PC-9 (cell line): ENCODE results near the gene MOK. TPM values are rescaled to one million over a fixed set of nuclear protein-coding genes. Genes with fewer than 3 reads are reported as not detected.

ENCODE experiments used
- BruUV-seq: library from RNA; stranded (reverse); fragments of 400-500 nt; replicated peaks from 2 replicates; lab custom pipeline; 2021; lab: Mats Ljungman, UMichigan
- CTCF ChIA-PET: fragments of 300-600 bp; sonication (Branson Sonifier 250); formaldehyde crosslinking; loops from one replicate; lab custom pipeline; 2022; ENCODE audit warnings: antibody characterized with exemption; lab: Charles Lee
- POLR2A ChIA-PET: fragments of 300-600 bp; sonication (Branson Sonifier 250); formaldehyde crosslinking; loops from one replicate; lab custom pipeline; 2022; ENCODE audit warnings: antibody characterized with exemption; ENCODE audit not compliant: unreplicated experiment; lab: Charles Lee
- DNase-seq, 2 experiments: peaks; one replicate each; pipeline versions ENCODE4 v3.0.0 to v3.0.0-alpha.2; 2015 to 2022; ENCODE audit warnings: mixed read lengths in 1 of 2
- H2AFZ ChIP-seq: fragments of 200-600 bp; sonication (generic); 2 replicates; pipeline ENCODE4 v1.8.1; 2017; ENCODE audit warnings: antibody characterized with exemption
- H3F3A ChIP-seq: fragments of 200-600 bp; sonication (generic); 2 replicates; pipeline ENCODE4 v1.8.1; 2017; ENCODE audit warnings: antibody characterized with exemption, mild to moderate bottlenecking, low read depth; ENCODE audit not compliant: insufficient read depth
- H3K27ac ChIP-seq: fragments of 200-600 bp; sonication (generic); 2 replicates; pipeline ENCODE4 v1.6.1; 2016; ENCODE audit warnings: mixed run types
- H3K27me3 ChIP-seq: fragments of 200-600 bp; sonication (generic); 2 replicates; pipeline ENCODE4 v1.6.1; 2016; ENCODE audit warnings: low read depth, mixed run types; ENCODE audit not compliant: insufficient read depth
- H3K36me3 ChIP-seq: fragments of 200-600 bp; sonication (generic); 2 replicates; pipeline ENCODE4 v1.6.1; 2016; ENCODE audit warnings: low read depth, mixed run types
- H3K4me1 ChIP-seq: fragments of 200-600 bp; sonication (generic); replicated peaks from 2 replicates; pipeline ENCODE4 v1.6.1; 2016; ENCODE audit warnings: mixed run types; ENCODE audit not compliant: insufficient read depth
- H3K4me2 ChIP-seq: fragments of 200-600 bp; sonication (generic); 2 replicates; pipeline ENCODE4 v1.6.1; 2017; ENCODE audit warnings: mixed run types
- H3K4me3 ChIP-seq: fragments of 200-600 bp; sonication (generic); 2 replicates; pipeline ENCODE4 v1.6.1; 2016; ENCODE audit warnings: mixed run types
- H3K79me2 ChIP-seq: fragments of 200-600 bp; sonication (generic); 2 replicates; pipeline ENCODE4 v1.6.1; 2017; ENCODE audit warnings: low read depth, mixed run types
- H3K9me2 ChIP-seq: fragments of 200-600 bp; sonication (generic); 2 replicates; pipeline ENCODE4 v1.8.1; 2017; ENCODE audit warnings: mild to moderate bottlenecking; ENCODE audit not compliant: insufficient read depth
- H3K9me3 ChIP-seq: fragments of 200-600 bp; sonication (generic); 2 replicates; pipeline ENCODE4 v1.8.1; 2016; ENCODE audit warnings: low read depth; ENCODE audit not compliant: insufficient read depth
- H4K20me1 ChIP-seq: fragments of 200-600 bp; sonication (generic); 2 replicates; pipeline ENCODE4 v1.8.1; 2017; ENCODE audit not compliant: insufficient read depth
- CTCF ChIP-seq: fragments of 200-600 bp; sonication (generic); conservative IDR thresholded peaks from 2 replicates; pipeline ENCODE4 v1.6.1; 2017; ENCODE audit warnings: mixed run types, antibody characterized with exemption, mild to moderate bottlenecking, moderate library complexity
- EZH2 ChIP-seq: fragments of 200-600 bp; sonication (generic); IDR thresholded peaks from 2 replicates; pipeline ENCODE4 v1.8.0; 2017; ENCODE audit warnings: antibody characterized with exemption, low read depth
- intact Hi-C: fragments of 100-400 bp; cut with micrococcal nuclease; formaldehyde crosslinking; loops from one replicate; pipeline ENCODE4 v1.10.0; 2022; ENCODE audit not compliant: unreplicated experiment
- total RNA-seq: library from RNA; stranded (reverse); gene quantifications from 2 replicates; pipeline ENCODE4 v1.2.3, GENCODE V29; 2021

Gene MOK
- total RNA-seq, 1 experiment from 2014 or later = 74.3 TPM

DNA sequence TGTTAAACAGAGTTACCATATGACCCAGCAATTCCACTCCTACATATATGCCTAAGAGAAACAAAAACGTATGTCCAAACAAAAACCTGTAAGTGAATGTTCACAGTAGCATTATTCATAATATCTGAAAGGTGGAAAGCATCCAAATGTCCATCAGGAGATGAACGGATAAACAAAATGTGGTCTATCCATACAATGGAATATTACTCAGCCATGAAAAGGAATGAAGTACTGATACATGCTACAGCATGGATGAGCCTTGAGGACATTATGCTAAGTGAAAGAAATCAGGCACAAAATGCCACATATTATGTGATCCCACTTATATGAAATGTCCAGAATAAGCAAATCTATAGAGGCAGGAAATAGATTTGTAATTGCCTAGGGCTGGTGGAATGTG lies 16.8 kb downstream of the MOK start:
- POLR2A ChIA-PET = no interaction called here
- Histone ChIP-seq H3K27ac (no peak overlapping the region), H3K4me1 (peaks cover 20% of the 10 kb centered on the region), H3K4me2 (no peak overlapping the region), H2AFZ (no peak overlapping the region), H3K4me3 (no peak overlapping the region), H4K20me1 (no peaks in the 10 kb centered on the region), H3K27me3 (no peaks in the 10 kb centered on the region), H3K9me3 (no peaks in the 10 kb centered on the region), H3K9me2 (no peaks in the 10 kb centered on the region), H3F3A (0 out of 2 replicates have a peak, but pooled peaks cover 7% of the 10 kb centered on the region), H3K36me3 (0 out of 2 replicates have a peak, but pooled peaks cover 12% of the 10 kb centered on the region), H3K79me2 (peaks cover 40% of the 10 kb centered on the region)
- DNase-seq = no peak
- intact Hi-C loops = no loop called here
- CTCF ChIA-PET = no interaction called here
- TF ChIP-seq CTCF (no peak), EZH2 (no peak)
- BruUV-seq = no TSS peak

DNA sequence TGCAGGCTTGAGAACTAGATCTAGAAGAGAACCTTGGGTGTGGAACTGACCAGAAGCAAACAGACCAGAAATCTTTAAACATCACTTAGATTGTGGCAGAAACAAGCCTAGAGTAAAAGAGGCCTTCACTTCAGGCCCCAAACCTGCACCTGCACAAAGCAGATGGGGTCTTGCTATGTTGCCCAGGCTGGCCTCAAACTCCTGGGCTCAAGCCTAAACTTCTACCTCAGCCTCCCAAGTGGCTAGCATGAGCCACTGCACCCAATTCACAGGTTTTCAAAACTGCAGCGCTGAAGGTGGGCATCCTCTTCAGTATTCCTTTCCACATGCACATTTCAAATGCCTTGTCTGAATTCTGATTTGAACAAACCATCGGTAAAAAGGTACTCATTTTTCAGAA lies 19.9 kb downstream of the MOK start:
- no TSS peak for BruUV-seq
- intact Hi-C loops = no loop called here
- no peak overlapping the region for H2AFZ ChIP-seq
- CTCF ChIA-PET = no interaction called here
- TF ChIP-seq EZH2 (no peak), CTCF (no peak)
- H3F3A ChIP-seq = peaks cover 36% of the 10 kb centered on the region
- no peak for DNase-seq
- POLR2A ChIA-PET = no interaction called here
- H4K20me1 ChIP-seq = no peaks in the 10 kb centered on the region
- H3K4me2 ChIP-seq = no peak overlapping the region
- H3K27me3 ChIP-seq = no peaks in the 10 kb centered on the region
- H3K9me2 ChIP-seq = no peaks in the 10 kb centered on the region
- no peak overlapping the region for H3K27ac ChIP-seq
- H3K36me3 ChIP-seq = 0 out of 2 replicates have a peak, but pooled peaks cover 17% of the 10 kb centered on the region
- H3K9me3 ChIP-seq = no peaks in the 10 kb centered on the region
- H3K79me2 ChIP-seq = peaks cover 26% of the 10 kb centered on the region
- H3K4me3 ChIP-seq = no peak overlapping the region
- H3K4me1 ChIP-seq = peaks cover 45% of the 10 kb centered on the region

DNA sequence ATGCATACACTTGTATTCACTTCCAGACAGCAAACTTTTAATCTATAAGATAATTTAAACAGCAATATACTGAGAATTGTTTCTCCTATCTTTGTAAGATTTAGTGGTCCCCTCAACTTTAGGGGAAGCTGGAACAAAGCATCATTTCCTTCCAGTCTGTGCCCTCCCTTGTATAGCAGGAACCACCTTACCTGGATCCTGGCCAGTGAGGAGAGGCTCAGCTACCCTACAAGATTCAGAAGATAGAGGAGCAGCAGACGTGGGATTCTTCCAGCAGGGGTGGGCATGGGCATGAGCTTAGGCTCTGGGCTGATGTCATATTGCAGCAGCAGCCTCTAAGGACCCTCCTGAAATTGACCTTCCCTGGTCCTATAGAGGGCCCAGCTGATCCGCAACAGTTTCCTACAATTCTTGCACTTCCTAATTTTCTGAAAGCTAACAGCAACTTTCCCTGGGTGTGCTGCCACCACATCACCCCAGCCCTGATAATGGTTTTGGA lies 21.3 kb downstream of the MOK start:
- no peak overlapping the region for H3K4me2 ChIP-seq
- peaks cover 60% of the 10 kb centered on the region for H3K4me1 ChIP-seq
- H3K79me2 ChIP-seq = peaks cover 26% of the 10 kb centered on the region
- H3K27me3 ChIP-seq = no peaks in the 10 kb centered on the region
- TF ChIP-seq EZH2 (no peak), CTCF (no peak)
- H3K36me3 ChIP-seq = 0 out of 2 replicates have a peak, but pooled peaks cover 13% of the 10 kb centered on the region
- intact Hi-C loops = no loop called here
- no TSS peak for BruUV-seq
- DNase-seq = no peak
- H3K9me3 ChIP-seq = no peaks in the 10 kb centered on the region
- no peaks in the 10 kb centered on the region for H4K20me1 ChIP-seq
- no peaks in the 10 kb centered on the region for H3K9me2 ChIP-seq
- H3F3A ChIP-seq = peaks cover 45% of the 10 kb centered on the region
- no peak overlapping the region for H3K4me3 ChIP-seq
- no peak overlapping the region for H2AFZ ChIP-seq
- ChIA-PET CTCF (interaction anchor here (0.6 kb wide), 2 partner anchors 221 to 520 kb away, joined by 5 to 7 read pairs; no protein-coding TSS in a partner anchor), POLR2A (interaction anchor here (0.9 kb wide), 1 partner anchor 1184 kb away, joined by 8 read pairs; no protein-coding TSS in a partner anchor)
- H3K27ac ChIP-seq = no peak overlapping the region; the same call in 1 of the 2 replicates
